ENCODE measurements around the gene ST7.
A peak's percentile ranks its signal among the peaks of the same experiment; 100 is the strongest.
"Not testable (repeated sequence)": the region's sequence is repeated elsewhere in the genome, so short reads cannot be mapped to it uniquely, and the experiment has no call there.

ST7 gene

DNA sequence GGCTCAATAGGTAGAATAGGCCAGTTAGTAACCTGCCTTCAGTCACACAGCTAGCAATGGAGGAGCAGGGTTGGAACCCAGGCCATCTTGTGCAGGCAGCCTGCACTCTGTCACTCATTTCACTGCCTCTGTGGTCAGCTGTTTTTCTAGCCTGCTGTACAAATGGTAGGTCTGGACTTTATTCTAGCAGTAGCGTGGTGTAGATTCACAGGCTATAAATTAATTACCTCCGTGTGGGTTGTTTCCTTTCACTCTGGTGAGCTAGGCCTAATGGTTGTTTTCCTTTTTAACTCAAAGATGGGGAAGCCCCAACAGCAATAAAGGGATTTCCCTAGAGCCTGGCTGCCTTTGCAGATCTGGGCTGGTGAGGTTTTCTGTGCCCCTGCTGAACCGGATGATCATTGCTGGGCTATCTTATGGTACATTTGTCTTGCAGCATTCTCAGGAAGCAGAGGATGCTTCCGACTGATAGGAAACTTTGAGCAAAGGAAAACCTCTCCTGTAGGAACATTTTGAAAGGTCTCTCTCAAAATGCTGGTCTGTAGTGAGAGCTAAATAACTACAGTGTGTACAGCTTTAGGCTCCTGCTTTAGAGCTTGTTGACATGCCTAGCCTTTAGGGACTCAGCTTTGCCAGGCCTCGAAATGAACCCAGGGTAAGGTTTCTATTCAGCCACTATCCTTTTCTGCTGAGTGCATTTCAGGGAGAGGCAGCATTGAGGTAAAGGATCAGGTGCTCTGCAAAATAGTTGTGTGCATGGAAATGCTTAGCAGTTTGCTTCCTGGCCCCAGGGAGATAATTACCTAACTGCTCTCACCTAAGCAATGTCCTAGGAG, 157.4 kb downstream of the ST7 start:
- DNase-seq: peak; percentile 46

DNA sequence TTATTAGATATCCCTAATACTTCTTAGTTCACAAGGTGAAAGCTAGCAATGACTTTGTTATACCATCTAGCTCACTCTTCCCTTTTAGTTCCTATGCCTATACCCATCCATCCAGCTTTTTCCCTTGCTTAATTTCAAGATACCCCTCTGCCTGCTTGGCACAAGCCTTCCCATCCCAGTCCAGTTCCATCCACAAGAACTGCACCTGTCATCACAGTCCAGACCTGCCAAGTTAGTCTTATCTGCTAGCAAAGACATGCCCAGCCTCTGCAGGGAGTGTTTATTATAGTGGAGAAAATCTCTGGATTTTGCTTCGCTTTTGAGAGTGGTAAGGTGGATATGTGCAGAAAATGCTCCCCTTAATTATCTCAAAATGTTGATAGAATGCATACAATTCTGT, 158.2 kb downstream of the ST7 start:
- DNase-seq: no peak

GRCh38 chr7:117112640-117113039, 159.3 kb downstream of the ST7 start:
- peak; percentile 30 for DNase-seq

GRCh38 chr7:117113871-117114270, 160.6 kb downstream of the ST7 start:
- DNase-seq: peak; percentile 69

- peak; percentile 30 for DNase-seq
Measured at GRCh38 chr7:117114272-117114671, 161.0 kb downstream of the ST7 start.

- no peak for DNase-seq
Measured at GRCh38 chr7:117116211-117116610, 162.9 kb downstream of the ST7 start.

DNA sequence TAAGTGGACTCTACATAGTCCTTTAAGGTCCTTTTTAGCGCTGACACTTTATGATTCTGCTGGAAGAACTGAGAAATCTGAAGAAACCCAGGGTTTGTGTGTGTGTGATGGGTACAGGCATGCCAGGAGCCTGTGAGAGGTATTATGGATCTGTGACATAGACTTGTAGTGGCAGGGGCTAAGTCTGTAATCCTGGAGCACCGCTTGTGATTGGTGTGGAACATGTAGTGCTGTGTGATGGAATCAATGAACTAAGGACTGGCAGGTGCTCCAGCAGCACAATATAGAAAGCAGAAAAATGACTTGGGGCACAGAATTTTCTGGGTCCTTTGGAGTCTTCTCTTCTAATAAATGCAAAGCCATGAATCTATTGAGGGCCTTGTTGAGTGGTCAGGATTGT, 163.9 kb downstream of the ST7 start:
- DNase-seq: no peak

GRCh38 chr7:117118579-117119180, 165.4 kb downstream of the ST7 start:
- peak; percentile 45 for DNase-seq

DNA sequence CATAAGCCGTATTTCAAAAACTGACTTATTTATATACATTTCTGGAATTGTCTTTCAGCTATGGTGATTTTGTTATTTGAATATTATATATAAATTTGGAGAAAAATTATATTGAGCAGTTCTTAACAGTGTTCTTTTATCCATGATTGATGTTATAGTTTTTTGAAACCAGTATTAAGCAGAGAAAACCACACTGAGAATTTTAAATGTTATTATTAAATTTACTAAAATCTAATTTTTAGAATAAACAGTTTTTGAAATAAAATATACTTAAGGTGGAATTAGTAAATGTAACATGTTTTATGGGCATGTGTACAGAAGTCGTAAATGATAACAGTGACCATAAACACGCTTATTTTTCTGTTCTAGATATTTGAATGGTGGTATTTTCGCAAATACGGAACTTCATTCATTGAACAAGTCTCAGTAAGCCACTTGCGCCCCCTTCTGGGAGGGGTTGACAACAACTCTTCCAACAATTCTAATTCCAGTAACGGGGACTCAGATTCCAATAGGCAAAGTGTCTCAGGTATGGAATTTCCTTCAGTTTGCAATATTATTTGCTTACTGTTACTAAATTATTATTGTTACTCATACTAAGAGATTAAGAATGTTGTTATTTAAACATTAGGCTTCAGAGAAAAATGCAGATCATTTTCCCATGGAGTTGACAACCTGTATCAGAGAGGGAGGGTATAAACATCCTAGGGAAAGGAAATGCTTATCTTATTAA, 166.1 kb downstream of the ST7 start:
- peak; percentile 71 for DNase-seq

DNA sequence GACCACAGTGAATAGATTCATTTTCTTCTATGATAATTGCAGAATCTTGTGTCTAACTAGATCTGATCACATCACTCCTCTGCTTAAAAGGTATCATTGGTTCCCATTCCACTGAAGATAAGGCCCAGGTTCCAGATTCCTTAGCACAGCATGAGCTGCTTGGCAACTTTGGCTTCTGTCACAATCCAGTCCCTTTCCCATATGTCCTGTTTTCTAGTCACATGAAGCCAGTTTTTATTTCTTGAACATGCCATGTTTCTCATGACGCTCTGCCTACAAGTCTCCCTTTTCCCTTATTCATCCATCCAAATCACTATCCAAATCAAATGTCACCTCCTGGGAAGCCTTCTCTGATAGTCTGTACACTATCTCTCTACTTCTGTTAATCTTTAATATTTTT, 167.0 kb downstream of the ST7 start:
- not testable (repeated sequence) for DNase-seq

DNA sequence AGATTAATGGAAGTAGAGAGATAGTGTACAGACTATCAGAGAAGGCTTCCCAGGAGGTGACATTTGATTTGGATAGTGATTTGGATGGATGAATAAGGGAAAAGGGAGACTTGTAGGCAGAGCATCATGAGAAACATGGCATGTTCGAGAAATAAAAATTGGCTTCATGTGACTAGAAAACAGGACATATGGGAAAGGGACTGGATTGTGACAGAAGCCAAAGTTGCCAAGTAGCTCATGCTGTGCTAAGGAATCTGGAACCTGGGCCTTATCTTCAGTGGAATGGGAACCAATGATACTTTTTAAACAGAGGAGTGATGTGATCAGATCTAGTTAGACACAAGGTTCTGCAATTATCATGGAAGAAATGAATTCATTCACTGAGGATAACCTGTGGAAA, 168.7 kb downstream of the ST7 start:
- DNase-seq: not testable (repeated sequence)

DNA sequence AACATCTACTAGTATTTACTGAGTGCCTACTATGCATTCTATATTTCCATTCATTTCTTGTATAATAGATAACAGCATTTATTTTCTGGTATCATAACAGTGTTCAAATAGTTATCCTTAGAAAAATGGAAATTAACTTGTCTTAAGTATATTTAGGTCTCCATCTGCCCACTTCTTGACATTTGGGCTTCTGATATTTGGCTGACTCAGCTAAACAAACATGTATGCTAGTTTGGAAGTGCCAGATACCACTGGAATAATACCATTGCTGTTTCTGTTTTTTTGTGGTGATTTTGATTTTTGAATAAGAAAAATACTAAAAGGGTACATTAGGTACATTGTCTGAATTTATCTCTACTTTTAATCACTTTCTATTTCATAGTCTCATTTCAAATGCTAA, 169.2 kb downstream of the ST7 start:
- DNase-seq: no peak

- DNase-seq: peak; percentile 10
Measured at GRCh38 chr7:117123311-117123926, 170.1 kb downstream of the ST7 start.

DNA sequence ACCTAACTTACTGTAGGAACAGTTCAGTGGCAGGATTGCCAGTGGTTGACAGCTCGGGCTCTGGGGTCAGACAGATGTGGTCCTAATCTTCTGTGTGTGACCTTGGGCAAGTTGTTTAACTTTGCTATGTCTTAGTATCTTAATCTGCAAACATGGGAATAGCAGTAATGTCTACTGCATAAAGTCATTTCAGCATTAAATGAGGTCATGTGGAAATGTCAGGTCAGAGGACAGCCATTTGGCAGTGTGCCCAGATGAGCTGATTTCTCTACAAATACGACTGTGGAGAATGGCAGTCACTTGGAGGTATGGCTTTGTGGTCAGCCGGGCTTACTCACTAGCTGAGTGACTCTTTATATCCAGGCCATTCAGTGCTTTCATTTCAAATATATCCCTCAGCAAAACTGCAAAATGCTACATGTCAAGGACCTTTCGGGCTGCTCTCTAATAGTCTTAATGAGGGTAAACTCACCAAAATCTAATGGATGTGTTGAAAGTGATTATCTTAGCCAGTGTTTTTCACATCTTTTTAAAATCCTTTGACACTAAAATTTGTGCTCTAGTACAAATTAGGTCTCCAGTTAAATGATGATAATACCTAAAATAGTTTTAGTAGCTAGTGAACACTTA, 171.4 kb downstream of the ST7 start:
- DNase-seq: peak; percentile 63

DNA sequence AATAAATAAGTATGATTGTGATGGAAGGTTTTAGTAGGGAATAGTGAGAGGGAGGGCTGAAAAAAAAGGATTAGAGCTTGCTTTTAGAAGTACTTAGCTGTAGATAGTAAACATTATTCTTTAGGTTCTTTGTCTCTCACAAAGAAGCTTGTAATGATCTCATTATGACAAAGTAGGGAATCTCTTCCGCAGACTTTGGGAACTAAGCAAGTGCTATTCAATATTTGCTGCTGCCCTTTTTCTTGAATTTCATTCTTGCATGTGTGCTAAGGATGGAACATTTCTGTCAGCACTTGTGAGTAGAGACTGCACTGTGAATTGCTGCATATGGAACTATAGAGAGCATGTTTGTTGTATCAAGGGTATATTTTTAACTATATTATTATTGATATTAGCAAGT, 173.4 kb downstream of the ST7 start:
- DNase-seq: no peak

GRCh38 chr7:117127585-117128168, 174.4 kb downstream of the ST7 start:
- DNase-seq: peak; percentile 59

DNA sequence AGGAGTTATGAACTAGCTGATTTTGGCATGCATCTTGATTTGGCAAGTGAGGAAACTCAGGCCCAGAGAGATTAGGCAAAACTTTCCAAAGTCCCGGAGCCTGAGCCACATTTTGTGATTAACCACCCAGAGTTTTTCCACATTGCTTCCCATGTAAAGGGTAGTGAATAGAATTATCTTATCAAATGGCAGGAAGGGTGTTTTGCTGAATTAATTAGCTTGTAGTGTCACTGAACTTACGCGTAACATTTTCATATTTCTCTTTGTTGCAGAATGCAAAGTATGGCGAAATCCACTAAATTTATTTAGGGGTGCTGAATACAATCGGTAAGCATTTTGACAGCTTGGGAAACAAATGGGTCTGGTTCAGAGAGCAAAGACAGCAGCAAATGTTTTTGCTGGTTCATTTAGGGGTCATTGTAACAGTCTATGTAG, 176.2 kb downstream of the ST7 start:
- DNase-seq: no peak

DNA sequence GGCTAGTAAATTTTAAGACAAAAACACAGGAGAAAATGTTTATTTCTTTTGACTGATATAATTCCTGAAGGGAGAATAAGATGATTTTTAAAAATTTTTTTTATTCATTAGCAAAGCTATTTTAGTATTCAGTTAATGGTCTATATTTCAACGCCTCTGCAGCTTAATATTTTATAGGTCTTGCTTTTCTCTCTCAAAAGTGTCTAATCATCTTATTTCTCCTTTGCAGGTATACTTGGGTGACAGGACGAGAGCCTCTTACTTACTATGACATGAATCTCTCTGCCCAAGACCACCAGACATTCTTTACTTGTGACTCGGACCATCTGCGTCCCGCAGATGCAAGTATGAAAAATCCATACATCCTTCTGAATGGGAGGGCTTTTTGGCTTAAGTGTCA, 177.0 kb downstream of the ST7 start:
- DNase-seq: no peak

DNA sequence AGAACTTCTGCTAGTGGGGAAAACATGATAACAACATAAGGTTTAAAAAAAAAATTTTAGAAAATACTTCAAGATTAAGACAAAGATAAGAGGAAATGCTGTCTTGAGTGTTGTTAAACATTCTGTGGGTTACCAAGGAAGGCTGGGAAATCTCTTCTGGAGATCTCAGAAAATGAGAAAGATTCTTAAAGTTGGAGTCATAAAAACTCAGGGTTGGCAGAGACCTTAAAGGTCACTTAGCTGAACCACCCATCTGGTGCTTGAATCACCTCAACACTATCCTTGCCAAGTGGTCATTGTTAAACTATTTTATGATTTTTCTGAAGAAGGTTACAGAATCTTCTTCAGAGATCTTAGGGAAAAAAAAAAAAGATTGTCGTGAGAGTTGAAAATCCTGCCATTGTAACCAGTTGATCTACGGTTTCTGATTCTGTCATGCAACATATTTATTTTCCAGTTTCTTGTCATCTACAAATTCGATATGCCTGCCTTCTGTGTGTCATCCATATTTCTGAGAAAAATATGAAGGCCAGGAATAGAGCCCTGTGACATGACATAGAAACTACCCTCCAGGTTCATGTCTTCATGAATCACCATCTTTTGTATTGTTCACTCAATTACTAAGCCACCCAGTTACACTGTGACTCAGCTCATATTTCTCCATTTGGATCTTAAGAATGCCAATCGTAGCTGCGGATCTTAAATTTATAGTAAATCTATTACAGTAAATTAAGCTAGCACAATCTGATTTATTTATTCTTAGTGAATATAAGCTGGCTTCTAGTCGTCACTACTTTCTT, 179.2 kb downstream of the ST7 start:
- no peak for DNase-seq

DNA sequence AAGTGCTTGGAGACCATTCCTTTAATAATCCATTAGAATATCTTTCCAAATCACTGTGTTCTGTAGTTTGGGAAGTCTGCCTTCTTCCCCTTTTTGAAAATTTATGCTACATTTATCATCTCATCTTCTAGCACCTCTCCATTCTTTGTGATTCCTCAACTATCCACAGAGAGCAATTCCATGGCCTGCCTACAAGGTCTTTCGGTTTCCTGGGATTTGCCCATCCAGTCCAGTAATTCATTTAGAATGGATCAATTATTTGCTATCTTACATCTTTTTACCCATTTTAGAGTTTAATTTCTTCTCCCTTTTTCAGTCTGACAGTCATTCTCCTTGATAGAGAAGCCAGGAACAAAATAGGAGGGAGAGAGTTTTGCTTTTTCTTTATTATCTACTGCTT, 179.8 kb downstream of the ST7 start:
- DNase-seq: no peak

GRCh38 chr7:117134411-117134810, 181.1 kb downstream of the ST7 start:
- DNase-seq: no peak

All from NCI-H1092 treated with DMSO at 0.1 percent for 48 hours (cell line).